ENCODE data around the gene ATP8B1. TPM values are rescaled to one million over a fixed set of nuclear protein-coding genes. Genes with fewer than 3 reads are reported as not detected.

The ATP8B1 gene
- polyA plus RNA-seq, 1 experiment, result 77.6 TPM

DNA sequence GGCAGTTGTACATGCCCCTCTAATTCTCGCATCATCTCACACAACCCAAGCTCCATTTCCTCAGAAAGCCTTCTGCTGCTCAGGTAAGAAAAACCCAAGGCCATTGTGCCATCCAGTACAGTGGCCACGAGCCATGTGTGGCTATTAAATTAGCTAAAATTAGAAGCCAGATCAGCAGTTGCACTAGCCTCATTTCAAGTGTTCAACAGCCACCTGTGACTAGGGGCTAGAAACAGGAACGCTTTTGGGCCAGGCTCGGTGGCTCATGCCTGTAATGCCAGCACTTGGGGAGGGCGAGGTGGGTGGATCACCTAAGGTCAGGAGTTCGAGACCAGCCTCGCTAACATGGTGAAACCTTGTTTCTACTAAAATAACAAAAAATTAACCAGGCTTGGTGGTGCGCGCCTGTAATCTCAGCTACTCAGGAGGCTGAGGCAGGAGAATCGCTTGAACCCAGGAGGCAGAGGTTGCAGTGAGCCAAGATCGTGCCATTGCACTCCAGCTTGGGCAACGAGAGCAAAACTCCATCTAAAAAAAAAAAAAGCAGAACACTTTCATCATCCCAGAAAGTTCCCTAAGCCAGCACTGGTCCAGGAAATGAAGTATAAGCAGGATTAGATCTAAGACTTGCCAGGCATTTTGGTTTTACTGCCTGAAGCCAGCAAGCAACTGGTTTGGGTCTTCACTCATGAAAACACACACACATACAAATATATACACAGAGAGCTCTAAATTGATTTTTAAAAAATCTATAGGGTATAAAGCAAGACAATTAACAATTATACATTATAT, 35.7 kb downstream of the ATP8B1 start:
- no peak for DNase-seq (ENCODE audit: low read depth, low spot score)
- Histone ChIP-seq H3K27ac (ENCODE audit: low read depth, low read length) (peak overlapping the region; percentile 31), H3K27me3 (ENCODE audit: control insufficient read depth, insufficient read depth, low read length) (no peaks in the 10 kb centered on the region), H3K9me3 (ENCODE audit: control insufficient read depth, insufficient read depth, low read length) (no peaks in the 10 kb centered on the region), H3K4me3 (ENCODE audit: low read depth, low read length) (no peak overlapping the region)
- POLR2A ChIA-PET, result interaction anchor here (0.6 to 0.8 kb wide), 2 partner anchors 14 to 40 kb away, joined by 3 to 4 read pairs; no protein-coding TSS in a partner anchor
- CTCF ChIA-PET, result interaction anchor here (0.7 kb wide), 1 partner anchor 53 kb away, joined by 3 read pairs; no protein-coding TSS in a partner anchor
- TF ChIP-seq, protein P1, sequence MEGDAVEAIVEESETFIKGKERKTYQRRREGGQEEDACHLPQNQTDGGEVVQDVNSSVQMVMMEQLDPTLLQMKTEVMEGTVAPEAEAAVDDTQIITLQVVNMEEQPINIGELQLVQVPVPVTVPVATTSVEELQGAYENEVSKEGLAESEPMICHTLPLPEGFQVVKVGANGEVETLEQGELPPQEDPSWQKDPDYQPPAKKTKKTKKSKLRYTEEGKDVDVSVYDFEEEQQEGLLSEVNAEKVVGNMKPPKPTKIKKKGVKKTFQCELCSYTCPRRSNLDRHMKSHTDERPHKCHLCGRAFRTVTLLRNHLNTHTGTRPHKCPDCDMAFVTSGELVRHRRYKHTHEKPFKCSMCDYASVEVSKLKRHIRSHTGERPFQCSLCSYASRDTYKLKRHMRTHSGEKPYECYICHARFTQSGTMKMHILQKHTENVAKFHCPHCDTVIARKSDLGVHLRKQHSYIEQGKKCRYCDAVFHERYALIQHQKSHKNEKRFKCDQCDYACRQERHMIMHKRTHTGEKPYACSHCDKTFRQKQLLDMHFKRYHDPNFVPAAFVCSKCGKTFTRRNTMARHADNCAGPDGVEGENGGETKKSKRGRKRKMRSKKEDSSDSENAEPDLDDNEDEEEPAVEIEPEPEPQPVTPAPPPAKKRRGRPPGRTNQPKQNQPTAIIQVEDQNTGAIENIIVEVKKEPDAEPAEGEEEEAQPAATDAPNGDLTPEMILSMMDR (IDR thresholded peaks at IDR 0.05; ENCODE audit: low read depth, low read length), result no peak

DNA sequence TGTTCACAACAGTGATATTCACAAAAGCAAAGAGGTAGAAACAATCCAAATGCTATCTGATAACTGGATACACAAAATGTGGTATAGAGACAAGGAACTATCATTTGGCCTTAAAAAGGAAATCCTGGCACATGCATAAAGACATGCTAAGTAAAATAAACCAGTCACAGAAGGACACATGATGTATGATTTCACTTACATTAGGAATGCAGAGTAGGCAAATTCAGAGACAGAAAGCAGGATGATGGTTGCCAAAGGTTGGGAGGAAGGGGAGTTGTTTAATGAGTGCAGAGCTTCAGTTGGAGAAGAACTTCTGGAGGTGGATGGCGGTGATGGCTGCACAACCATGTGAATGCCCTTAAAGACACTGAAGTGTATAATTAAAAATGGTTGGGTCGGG, 38.1 kb downstream of the ATP8B1 start:
- Histone ChIP-seq H3K27me3 (ENCODE audit: control insufficient read depth, insufficient read depth, low read length) (no peaks in the 10 kb centered on the region), H3K4me3 (ENCODE audit: low read depth, low read length) (no peak overlapping the region), H3K27ac (ENCODE audit: low read depth, low read length) (no peak overlapping the region), H3K9me3 (ENCODE audit: control insufficient read depth, insufficient read depth, low read length) (no peaks in the 10 kb centered on the region)
- CTCF ChIA-PET, result no interaction called here
- POLR2A ChIA-PET, result no interaction called here
- TF ChIP-seq, protein P1 (IDR thresholded peaks at IDR 0.05; ENCODE audit: low read depth, low read length), result no peak
- DNase-seq (ENCODE audit: low read depth, low spot score), result no peak

DNA sequence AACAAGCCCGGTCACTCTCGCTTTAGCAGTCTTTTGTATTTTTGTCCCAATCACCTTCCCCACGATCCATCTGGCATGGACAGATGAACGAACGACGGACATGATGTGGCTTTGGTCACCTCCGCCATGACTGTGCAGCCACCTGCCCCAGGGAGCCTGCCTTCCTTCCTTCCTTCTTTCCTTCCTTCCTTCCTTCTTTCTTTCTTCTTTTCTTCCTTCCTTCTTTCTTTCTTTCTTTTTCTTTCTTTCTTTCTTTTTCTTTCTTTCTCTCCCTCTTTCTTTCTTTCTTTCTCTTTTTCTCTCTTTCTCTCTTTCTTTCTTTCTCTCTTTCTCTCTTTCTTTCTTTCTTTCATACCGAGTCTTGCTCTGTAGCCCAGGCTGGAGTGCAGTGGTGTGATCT, 39.0 kb downstream of the ATP8B1 start:
- Histone ChIP-seq H3K4me3 (ENCODE audit: low read depth, low read length) (no peak overlapping the region), H3K27me3 (ENCODE audit: control insufficient read depth, insufficient read depth, low read length) (no peaks in the 10 kb centered on the region), H3K9me3 (ENCODE audit: control insufficient read depth, insufficient read depth, low read length) (no peaks in the 10 kb centered on the region; the same call in 1 of the 2 replicates), H3K27ac (ENCODE audit: low read depth, low read length) (no peak overlapping the region)
- ChIA-PET CTCF (no interaction called here), POLR2A (no interaction called here)
- DNase-seq (ENCODE audit: low read depth, low spot score), result no peak
- TF ChIP-seq, protein P1 (IDR thresholded peaks at IDR 0.05; ENCODE audit: low read depth, low read length), result no peak

DNA sequence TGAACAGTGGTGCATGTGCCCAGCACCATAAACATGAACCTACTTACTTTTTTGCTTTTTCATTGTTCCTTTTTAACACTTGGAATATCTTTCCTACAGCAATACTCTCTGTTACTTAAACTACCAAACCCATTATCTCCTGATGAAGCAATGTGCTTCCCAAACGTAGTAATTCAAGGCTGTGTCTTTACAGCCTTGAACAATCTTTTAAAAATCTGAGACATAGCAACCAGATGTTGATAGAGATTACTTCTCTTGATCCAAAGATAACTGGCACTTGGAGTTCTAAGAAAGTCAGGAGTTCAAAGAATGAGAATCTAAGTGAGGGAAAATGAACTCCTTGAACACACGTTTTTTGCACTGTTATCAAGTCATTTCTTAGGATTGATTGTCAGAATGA, 40.4 kb downstream of the ATP8B1 start:
- DNase-seq (ENCODE audit: low read depth, low spot score), result no peak
- TF ChIP-seq, protein P1 (IDR thresholded peaks at IDR 0.05; ENCODE audit: low read depth, low read length), result no peak
- Histone ChIP-seq H3K9me3 (ENCODE audit: control insufficient read depth, insufficient read depth, low read length) (no peaks in the 10 kb centered on the region; the same call in 1 of the 2 replicates), H3K4me3 (ENCODE audit: low read depth, low read length) (no peak overlapping the region), H3K27ac (ENCODE audit: low read depth, low read length) (no peak overlapping the region), H3K27me3 (ENCODE audit: control insufficient read depth, insufficient read depth, low read length) (no peaks in the 10 kb centered on the region)
- ChIA-PET CTCF (no interaction called here), POLR2A (no interaction called here)

DNA sequence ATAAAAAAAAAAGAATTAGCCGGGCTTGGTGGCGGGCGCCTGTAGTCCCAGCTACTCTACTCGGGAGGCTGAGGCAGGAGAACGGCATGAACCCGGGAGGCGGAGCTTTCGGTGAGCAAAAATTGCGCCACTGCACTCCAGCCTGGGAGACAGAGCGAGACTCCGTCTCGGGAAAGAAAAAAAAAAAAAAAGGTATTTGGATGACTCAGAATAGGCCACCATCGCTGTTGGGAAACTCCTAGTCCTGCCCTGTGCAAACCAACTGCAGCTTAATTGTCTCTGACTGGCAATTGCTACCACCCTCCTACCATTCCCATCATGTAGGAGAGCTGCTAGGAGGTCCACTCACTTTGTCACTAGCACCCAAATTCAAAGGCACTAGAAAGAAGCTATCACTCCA, 43.5 kb downstream of the ATP8B1 start:
- H3K27me3 ChIP-seq (ENCODE audit: control insufficient read depth, insufficient read depth, low read length), result no peaks in the 10 kb centered on the region
- TF ChIP-seq, protein P1 (IDR thresholded peaks at IDR 0.05; ENCODE audit: low read depth, low read length), result no peak
- POLR2A ChIA-PET, result interaction anchor here (0.7 to 1.1 kb wide), 2 partner anchors 10 to 26 kb away, joined by 6 to 7 read pairs; no protein-coding TSS in a partner anchor
- DNase-seq (ENCODE audit: low read depth, low spot score), result no peak
- no peaks in the 10 kb centered on the region; the same call in 1 of the 2 replicates for H3K9me3 ChIP-seq (ENCODE audit: control insufficient read depth, insufficient read depth, low read length)
- CTCF ChIA-PET, result no interaction called here
- no peak overlapping the region for H3K4me3 ChIP-seq (ENCODE audit: low read depth, low read length)
- no peak overlapping the region for H3K27ac ChIP-seq (ENCODE audit: low read depth, low read length)

Data from AG04450 (cell line).